HG02981 (cell line): ENCODE data around the gene CLEC1A.
"Not testable (repeated sequence)": the region's sequence is repeated elsewhere in the genome, so short reads cannot be mapped to it uniquely, and the experiment has no call there.

Source experiments
- ATAC-seq: cut with Tn5 transposase; IDR thresholded peaks from one replicate; pipeline ENCODE4 v1.9.1; 2021; ENCODE audit warnings: mild to moderate bottlenecking, moderate library complexity; ENCODE audit not compliant: unreplicated experiment

Gene CLEC1A

DNA sequence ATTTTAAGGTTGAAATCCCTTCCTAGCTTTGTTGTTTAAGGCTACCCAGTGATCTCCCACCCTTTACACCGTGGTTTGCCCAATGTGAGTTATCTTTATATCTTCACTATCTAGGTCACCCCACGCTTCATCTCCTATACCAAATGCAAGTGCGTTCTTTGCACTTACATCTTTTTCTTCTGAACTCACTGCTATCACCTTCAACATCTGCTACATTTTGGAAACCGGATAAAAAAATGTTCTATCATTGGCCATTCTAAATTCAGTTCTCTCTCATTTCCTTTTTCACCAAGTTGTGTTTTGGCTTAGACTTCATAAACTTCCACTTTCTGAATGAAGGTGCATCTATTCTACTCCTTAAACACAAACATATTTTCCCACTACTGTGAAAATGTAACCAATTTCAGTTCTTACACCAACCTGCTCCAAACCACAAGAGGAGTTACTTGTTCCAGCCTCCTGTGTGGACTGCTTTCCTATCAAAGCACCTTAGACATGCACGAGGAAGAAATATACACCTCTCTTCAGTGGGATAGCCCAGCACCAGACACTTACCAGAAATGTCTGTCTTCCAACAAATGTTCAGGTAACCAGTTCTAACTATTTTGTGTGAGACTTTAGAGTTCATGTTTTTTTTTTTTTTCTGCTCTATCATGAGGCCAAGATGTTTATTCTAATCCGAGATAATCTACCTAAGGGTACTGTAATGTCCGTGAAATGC is 46.4 kb downstream of the CLEC1A start:
- ATAC-seq, result no peak

DNA sequence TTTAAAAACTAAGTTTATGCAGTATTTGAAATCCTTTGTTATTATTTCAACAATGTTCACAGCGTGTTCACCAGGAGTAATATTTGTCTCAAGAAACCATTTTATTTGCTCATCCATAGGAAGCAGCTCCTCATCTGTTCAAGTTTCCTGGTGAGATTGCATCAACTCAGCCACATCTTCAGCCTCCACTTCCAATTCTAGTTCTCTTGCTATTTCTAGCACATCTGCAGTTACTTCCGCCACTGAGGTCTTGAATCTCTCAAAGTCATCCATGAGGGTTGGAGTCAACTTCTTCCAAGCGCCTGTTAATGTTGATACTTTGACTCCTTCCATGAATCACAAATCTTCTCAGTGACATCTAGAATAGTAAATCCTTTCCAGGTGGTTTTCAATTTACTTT is 50.3 kb downstream of the CLEC1A start:
- ATAC-seq, result no peak

DNA sequence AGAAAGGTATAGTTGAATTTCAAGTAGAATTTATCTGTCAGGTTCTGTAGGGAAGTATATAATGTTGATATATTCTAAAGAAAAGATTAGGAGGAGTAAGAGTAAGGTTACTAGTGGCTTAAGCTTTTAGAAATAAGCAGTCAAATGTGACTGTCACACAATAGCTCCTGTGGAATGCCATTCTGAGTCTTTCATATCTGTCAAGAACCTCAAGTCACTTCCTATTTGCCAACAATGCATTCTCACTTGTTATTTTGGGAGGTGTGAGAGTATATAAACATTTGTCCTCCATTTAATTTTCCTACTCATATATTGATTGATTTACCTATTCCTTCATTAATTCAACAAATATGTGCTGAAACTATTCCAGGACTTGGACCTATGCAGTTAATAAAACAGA is 56.6 kb downstream of the CLEC1A start:
- no peak for ATAC-seq

DNA sequence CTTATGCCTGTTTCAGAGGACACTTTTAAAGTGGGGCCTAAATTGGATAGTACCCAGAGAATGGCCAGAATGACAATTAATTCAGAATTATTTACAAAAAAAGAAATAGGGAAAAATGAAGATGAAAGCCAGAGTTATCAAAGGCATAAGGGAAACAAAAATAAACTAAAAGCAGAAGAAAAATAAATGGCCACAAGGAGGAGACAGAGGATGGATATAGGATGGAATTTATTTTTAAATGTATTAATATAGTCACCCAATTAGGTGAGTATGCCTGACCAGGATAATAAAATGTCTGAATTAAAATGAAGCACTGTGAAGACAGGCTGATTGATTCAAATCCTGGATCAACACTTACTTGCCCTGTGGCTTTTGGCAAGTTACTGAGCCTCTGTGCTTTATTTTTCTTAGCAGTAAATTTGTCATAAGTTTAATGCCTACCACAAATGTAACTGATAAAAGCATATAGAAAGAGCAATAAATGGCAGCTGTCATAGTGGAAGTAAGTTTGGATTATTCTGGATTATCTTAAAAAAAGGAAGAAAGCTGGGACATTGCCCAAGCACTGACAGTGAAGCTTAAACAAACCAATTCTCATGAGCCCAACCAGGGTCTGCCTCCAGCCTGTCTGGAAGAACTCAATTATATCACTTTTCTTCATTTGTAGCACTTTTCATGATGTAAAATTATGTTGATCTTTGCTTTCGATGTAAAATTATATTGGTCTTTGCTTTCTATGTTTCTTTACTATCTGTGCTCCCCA is 64.8 kb downstream of the CLEC1A start:
- no peak for ATAC-seq

DNA sequence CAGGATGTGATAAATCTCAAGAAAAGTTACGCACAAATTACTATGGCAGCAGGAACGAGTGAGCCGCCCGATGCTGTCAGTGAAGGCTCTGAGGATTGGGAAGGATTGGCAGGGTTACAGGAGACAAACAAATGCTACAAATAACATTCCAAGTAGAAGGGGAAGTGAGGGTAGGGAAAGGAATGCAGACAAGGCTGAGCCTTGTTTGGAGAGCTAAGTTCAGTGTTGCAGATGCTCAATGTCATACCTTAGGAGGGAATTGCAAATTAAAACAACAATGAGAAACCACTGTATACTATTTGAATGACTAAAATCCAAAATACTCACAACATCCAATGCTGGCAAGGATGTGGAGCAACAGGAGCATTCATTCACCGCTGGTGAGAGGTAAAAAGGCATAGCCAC is 67.0 kb downstream of the CLEC1A start:
- ATAC-seq, result no peak

DNA sequence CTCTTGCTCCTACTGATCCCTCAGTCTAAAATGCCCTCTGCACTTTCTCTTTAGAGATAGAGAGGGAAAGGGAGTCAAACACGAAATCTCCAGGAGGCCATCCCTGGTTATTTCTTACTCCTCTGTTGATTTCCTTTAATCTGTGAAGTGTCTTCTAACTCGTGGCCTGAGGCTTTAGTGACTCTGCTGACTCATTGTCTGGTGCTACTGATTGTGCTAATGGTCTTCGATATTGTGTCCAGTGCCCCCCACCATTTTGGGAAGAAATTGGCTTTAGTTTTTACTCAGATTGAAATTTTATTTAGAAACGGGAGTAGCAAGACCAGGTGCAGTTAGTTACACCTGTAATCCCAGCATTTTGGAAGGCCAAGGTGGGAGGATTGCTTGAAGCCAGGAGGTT is 67.5 kb downstream of the CLEC1A start:
- no peak for ATAC-seq

DNA sequence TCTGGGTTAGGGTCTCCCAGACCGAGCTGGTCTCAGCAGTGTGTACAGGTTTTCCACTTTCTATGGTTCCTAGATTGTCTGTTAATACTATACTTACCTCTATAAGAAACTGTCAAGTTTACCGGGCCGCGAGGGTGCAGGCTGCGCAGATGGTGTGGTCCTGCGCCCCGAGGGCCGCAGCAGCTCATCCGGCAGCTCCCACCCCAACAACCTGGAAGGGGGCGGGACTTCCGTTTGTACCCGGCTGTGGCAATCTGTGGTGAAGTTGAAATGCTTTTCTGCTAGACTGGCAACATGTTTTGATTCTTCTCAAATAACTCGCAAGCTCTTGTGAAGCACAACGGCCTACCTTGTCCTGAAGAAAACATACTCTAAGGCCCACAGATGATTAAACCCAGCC is 68.3 kb downstream of the CLEC1A start, which contains the start of gene CLEC9A:
Gene CLEC9A (plus strand): TSS at position 237 of the 400 bp plus-strand sequence. CDS start 22,006 bp downstream, outside the sequence.
- ATAC-seq, result no peak

DNA sequence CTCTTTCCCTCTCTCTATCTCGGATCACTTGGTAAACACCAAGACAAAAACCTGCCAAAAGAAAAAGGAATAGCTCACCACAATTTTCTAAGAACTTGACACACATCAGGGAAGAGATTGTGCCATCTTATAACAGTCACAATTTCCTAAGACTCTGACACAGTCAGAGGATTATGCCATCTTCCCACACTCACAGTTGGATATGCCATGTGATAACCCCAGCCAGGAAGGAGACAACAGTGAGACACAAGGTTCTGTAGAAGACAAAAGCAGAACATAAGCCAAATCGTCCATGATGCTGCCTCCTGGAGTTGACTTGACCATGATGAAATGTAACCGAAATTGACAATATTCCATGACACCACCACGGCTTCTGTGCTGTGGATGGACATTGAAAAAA is 71.1 kb downstream of the CLEC1A start:
- ATAC-seq, result no peak

DNA sequence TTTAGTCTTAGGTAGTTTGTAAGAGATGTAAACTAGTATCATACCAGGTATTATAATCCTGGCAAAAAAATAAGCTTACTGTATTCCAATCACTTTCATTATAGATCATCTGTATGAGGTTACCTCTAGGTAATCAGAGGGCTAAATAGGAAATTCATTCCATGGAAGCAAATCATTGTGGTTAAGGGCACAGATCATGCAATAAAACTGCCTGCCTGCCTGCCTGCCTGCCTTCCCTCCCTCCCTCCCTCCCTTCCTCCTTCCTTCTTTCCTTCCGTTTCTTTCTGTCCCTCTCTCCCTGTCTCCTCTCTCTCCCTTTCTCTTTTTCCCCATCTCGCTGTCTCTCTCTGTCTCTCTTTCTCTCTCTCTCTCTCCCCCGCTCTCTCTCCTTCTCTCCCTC is 71.5 kb downstream of the CLEC1A start:
- no peak for ATAC-seq

DNA sequence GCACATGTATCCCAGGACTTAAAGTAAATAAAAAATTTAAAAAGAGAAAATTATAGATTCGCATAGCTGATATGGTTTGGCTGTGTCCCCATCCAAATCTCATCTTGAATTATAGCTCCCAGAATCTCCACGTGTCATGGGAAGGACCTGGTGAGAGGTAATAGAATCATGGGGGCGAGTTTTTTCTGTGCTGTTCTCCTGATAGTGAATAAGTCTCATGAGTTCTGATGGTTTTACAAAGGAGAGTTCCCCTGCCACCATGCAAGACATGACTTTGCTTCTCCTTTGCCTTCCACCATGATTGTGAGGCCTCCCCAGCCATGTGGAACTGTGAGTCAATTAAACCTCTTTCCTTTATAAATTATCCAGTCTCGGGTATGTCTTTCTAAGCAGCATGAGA is 72.1 kb downstream of the CLEC1A start:
- ATAC-seq, result not testable (repeated sequence)

DNA sequence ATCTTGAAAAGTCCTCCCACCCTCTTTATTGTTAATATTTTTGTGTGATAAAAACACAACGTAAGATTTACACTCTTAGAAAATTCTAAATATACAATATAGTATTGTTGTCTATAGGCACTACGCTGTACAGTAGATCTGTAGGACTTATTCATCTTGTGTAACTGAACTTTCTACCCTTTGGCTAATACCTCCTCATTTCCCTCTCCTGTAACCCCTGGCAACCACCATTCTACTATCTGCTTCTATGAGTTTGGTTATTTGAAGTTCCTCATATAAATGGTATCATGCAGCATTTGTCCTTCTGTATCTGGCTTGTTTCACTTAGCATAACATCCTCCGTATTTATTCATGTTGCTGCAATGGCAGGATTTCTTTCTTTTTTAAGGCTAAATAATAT is 73.5 kb downstream of the CLEC1A start:
- no peak for ATAC-seq

DNA sequence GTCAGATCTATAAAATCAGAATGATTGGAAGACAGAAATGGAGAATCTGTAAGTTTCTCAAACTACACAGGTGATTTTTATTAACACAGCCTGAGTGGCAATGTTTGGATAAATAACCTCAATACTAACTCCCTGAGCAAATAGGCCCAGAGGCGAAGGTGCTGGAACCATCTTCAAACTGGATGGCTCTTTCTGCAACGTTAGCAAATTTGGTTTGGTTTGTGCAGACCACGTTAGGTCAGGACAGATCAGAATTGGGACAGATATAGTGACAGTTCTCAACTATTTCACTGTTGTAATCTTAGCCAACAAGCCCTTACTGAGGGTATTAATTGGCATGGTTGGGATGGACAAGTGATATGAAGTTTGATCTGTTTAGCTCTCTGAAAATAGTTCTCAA is 77.4 kb downstream of the CLEC1A start:
- ATAC-seq, result no peak
